ENCODE data around the gene HOXA10. TPM values are rescaled to one million over a fixed set of nuclear protein-coding genes. Genes with fewer than 3 reads are reported as not detected.

Gene HOXA10
- total and polyA plus RNA-seq, 2 experiments from 2014 or later: 7.7 to 15.1 TPM

DNA sequence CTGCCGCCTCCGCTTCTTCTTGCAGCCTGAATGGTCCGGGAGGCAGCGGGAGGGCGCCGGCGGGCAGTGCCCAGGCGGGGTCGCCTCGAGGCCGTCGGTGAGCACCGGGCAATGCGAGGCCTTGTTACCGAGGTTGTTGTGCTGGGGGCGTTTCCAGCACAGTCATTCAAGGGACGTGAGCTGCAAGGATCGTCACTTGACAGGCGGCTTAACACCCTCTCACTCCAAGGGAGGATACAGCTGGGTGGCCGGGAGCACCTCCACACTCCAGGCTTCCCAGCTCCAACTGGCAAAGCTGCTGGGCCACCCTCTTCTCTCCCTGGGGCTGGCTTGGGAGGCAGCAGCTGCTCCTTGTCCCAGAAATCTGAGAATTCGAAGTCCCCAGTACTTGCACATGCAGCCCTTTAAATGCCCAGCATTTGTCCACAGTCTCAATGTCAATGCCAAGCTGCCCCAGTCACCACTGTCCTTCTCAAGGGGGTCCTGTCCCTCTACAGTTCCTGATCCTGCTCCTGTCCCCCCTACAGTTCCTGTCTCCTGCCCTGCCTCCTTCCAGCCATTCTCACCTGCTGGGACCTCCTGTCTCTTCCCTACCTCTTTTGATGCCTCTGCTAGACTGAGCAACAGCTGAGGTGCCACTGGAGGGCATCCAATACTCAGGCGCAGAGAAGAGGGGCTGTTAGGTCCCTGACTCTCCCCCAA, 15.3 kb upstream of the HOXA10 start:
- Histone ChIP-seq H3K27ac (peak overlapping the region; percentile 97), H3K9me3 (ENCODE audit: low read depth) (no peaks in the 10 kb centered on the region), H3K4me1 (ENCODE audit: insufficient read depth) (peaks cover 35% of the 10 kb centered on the region), H3K4me2 (peak overlapping the region; percentile 96), H3K4me3 (peak overlapping the region; percentile 38), H3K27me3 (peaks cover 97% of the 10 kb centered on the region), H3K79me2 (peaks cover 95% of the 10 kb centered on the region), H4K20me1 (ENCODE audit: insufficient read depth, poor library complexity, severe bottlenecking) (peaks cover 3% of the 10 kb centered on the region), H3K9me2 (replicated peaks; ENCODE audit: insufficient read depth) (no peaks in the 10 kb centered on the region), H3K36me3 (replicated peaks; ENCODE audit: insufficient read depth, low read depth) (no peaks in the 10 kb centered on the region), H2AFZ (no peak overlapping the region)
- no peak for DNase-seq (ENCODE audit: low spot score)
- 9% methylated on average over 22 of the region's 22 CpGs for WGBS (ENCODE audit: low lambda C conversion rate, missing lambda C conversion rate)
- TF ChIP-seq CTCF (IDR thresholded peaks at IDR 0.05; ENCODE audit: poor library complexity) (no peak), EZH2phosphoT487 (IDR thresholded peaks at IDR 0.05; ENCODE audit: low read depth, severe bottlenecking, unreplicated experiment) (no peak), EZH2 (IDR thresholded peaks at IDR 0.05; ENCODE audit: borderline replicate concordance) (no peak)

DNA sequence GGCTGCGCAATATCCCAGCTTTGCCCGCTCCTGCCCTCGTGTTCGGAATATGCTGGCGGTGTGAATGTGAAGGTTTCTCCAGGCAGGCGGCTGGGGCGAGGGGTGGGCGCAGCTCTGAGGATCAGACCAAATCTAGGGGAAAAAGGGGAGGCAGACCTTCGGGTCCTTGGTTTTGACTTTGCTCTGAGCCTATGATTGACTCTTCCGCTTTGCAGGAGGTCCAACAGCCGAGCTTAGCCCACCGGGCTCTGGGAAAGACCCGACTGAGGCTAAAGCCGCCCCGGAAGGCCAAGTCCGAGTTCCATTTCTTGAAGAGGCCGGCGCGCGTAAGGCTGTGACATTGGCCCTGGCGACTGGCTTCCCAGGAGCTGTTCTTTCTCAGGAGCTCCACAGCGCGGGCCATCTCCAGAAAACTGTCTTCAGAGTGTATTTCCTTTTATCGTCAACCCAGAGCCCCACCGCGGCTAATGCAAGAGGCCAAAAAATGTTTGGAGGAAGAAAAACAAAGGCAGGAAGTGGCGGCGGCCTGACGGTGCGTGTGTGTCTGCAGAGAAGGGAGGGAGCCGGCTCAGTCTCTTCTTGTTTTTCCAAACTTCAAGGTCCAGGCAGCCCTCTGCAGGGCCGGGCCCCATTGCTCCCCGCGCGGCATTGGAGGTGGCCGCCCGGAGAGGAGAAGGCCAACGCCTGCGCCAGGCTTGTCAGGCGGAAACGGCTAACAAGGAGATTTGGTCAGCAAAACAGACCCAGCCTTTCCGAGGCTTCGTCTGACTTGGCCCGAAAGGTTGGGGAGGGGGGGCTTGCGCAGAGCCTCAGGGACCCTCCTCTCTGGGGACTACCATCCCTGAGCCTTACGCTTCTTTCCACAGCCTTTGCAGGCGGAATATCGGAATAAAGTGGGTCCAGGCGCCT, 14.5 kb upstream of the HOXA10 start:
- H3K4me3 ChIP-seq: peak overlapping the region; percentile 38
- peak overlapping the region; percentile 96 for H3K4me2 ChIP-seq
- DNase-seq (ENCODE audit: low spot score): no peak

More for the DNA sequence above, 14.5 kb upstream of the HOXA10 start:
- Histone ChIP-seq H4K20me1 (ENCODE audit: insufficient read depth, poor library complexity, severe bottlenecking) (no peaks in the 10 kb centered on the region), H3K27me3 (peaks cover 95% of the 10 kb centered on the region), H2AFZ (no peak overlapping the region), H3K4me1 (ENCODE audit: insufficient read depth) (peaks cover 35% of the 10 kb centered on the region), H3K79me2 (peaks cover 95% of the 10 kb centered on the region), H3K36me3 (replicated peaks; ENCODE audit: insufficient read depth, low read depth) (no peaks in the 10 kb centered on the region), H3K27ac (peak overlapping the region; percentile 97), H3K9me2 (replicated peaks; ENCODE audit: insufficient read depth) (no peaks in the 10 kb centered on the region), H3K9me3 (ENCODE audit: low read depth) (no peaks in the 10 kb centered on the region)
- TF ChIP-seq EZH2phosphoT487 (IDR thresholded peaks at IDR 0.05; ENCODE audit: low read depth, severe bottlenecking, unreplicated experiment) (peak; percentile 60), EZH2 (IDR thresholded peaks at IDR 0.05; ENCODE audit: borderline replicate concordance) (peak; percentile 18), CTCF (IDR thresholded peaks at IDR 0.05; ENCODE audit: poor library complexity) (no peak)
- 5% methylated on average over 45 of the region's 49 CpGs for WGBS (ENCODE audit: low lambda C conversion rate, missing lambda C conversion rate)
